Measurements from ENCODE around the gene COX10.

GRCh38 chr17:14158707-14159106 lies 89.4 kb downstream of the COX10 start:
- TF ChIP-seq POLR2A (IDR thresholded peaks at IDR 0.05; ENCODE audit: low read depth, low read length): no peak
- no peak for TF ChIP-seq POLR2AphosphoS5 (IDR thresholded peaks at IDR 0.05; ENCODE audit: low read depth, low read length)
- no peak for TF ChIP-seq TAF1 (IDR thresholded peaks at IDR 0.05; ENCODE audit: low read depth, low read length)

Data from GM12891 (cell line).